ENCODE measurements around the gene RPL11.

DNA sequence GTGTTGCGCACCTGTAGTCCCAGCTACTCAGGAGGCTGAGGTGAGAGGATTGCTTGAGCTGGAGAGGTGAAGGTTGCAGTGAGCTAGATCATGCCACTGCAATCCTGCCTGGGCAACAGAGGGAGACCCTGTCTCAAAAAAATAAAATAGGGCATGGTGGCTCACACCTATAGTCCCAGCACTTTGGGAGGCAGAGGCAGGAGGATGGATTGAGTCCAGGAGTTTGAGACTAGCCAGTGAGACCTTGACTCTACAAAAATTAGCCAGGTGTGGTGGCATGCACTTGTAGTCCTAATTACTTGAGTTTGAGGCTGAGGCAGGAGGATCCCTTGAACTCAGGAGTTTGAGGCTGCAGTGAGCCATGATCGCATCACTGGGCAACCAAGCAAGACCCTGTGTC is 9.7 kb downstream of the RPL11 start:
- no peak for TF ChIP-seq EP300 (IDR thresholded peaks at IDR 0.05)
- TF ChIP-seq, protein P1, sequence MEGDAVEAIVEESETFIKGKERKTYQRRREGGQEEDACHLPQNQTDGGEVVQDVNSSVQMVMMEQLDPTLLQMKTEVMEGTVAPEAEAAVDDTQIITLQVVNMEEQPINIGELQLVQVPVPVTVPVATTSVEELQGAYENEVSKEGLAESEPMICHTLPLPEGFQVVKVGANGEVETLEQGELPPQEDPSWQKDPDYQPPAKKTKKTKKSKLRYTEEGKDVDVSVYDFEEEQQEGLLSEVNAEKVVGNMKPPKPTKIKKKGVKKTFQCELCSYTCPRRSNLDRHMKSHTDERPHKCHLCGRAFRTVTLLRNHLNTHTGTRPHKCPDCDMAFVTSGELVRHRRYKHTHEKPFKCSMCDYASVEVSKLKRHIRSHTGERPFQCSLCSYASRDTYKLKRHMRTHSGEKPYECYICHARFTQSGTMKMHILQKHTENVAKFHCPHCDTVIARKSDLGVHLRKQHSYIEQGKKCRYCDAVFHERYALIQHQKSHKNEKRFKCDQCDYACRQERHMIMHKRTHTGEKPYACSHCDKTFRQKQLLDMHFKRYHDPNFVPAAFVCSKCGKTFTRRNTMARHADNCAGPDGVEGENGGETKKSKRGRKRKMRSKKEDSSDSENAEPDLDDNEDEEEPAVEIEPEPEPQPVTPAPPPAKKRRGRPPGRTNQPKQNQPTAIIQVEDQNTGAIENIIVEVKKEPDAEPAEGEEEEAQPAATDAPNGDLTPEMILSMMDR (IDR thresholded peaks at IDR 0.05) = no peak
- no peak for TF ChIP-seq POLR2AphosphoS5 (IDR thresholded peaks at IDR 0.05)
- TF ChIP-seq POLR2A (IDR thresholded peaks at IDR 0.05) = no peak

Data from suprapubic skin (tissue), 4 donors.